A549 (cell line): Measurements from ENCODE around the gene SAPCD2.

Experiments used
- CEBPB ChIP-seq, 2 experiments: fragments of >200 bp in 1 of 2; sonication (Bioruptor Twin) in 1 of 2; formaldehyde crosslinking in 1 of 2; IDR thresholded peaks; 2 replicates each; pipeline ENCODE4 v1.6.1; 2012 to 2016
- CTCF ChIP-seq: fragments of >200 bp; sonication (Bioruptor Twin); formaldehyde crosslinking; IDR thresholded peaks from 3 replicates; pipeline ENCODE4 v1.5.1; 2016
- JUN ChIP-seq, 2 experiments: fragments of >200 bp; sonication (Bioruptor Twin); formaldehyde crosslinking; IDR thresholded peaks; 2 replicates in 1 of 2; 3 replicates in 1 of 2; pipeline ENCODE4 v1.6.1; 2016 to 2017
- MAX ChIP-seq: IDR thresholded peaks from 2 replicates; pipeline ENCODE4 v1.6.1; 2012
- PBX3 ChIP-seq: IDR thresholded peaks from 2 replicates; pipeline ENCODE4 v1.6.1; 2012
- POLR2A ChIP-seq: IDR thresholded peaks from 2 replicates; pipeline ENCODE4 v1.6.1; 2012; ENCODE audit warnings: mild to moderate bottlenecking, low read length
- RCOR1 ChIP-seq: fragments of 150-350 bp; IDR thresholded peaks from 2 replicates; pipeline ENCODE4 v1.6.1; 2014; ENCODE audit warnings: antibody characterized with exemption, low read length, low read depth

- no peak for TF ChIP-seq CTCF
- TF ChIP-seq RCOR1, result no peak
- no peak for TF ChIP-seq CEBPB (IDR thresholded peaks at IDR 0.05)
- no peak for TF ChIP-seq JUN (IDR thresholded peaks at IDR 0.05)
- no peak for TF ChIP-seq MAX
- no peak for TF ChIP-seq POLR2A
- TF ChIP-seq PBX3, result no peak
These were observed 21.5 kb downstream of the SAPCD2 start for GRCh38 chr9:137048655-137049543.
